ENCODE measurements around the gene NRCAM.

DNA sequence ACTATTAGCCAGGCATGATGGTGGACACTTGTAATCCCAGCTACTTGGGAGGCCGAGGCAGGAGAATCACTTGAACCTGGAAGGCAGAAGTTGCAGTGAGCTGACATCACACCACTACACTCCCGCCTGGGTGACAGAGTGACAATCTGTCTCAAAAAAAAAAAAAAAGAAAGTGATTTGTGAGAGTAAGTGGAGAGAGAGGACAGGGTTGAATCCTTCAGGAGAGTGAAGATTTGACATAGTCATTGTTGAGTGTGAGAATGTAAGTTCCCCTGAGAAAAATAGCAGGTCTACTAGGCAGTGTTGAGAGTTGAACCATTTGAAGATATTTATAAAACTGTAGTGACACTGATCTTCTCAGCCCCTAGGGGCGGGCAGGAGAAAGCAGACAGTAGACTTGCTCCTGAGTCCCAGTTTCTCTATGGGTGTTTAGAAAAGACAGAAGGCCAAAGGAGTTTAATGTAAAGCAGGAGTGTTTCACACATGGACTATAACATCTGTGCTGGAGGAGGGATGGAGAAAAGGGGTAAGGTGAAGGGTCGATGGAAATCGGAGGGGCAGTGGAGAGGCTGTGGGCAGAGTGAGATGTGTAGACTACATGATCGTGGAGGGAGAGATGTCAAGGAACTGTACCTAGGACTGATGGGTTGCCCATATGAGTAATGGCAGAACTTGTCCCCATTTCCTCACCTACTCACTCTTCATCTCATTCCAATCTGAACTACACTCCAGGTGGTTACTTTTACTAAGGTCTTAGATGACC is 312.4 kb downstream of the NRCAM start:
- no peak for TF ChIP-seq CTCF (IDR thresholded peaks at IDR 0.05; ENCODE audit: insufficient read depth, low read depth, low read length)
- TF ChIP-seq EZH2 (IDR thresholded peaks at IDR 0.05; ENCODE audit: insufficient read depth, low read length): no peak
